Spinal cord (tissue), 10 donors: ENCODE results near the gene ABCB7. TPM values are rescaled to one million over a fixed set of nuclear protein-coding genes. Genes with fewer than 3 reads are reported as not detected.

Experiments
- DNase-seq, 6 donors: peaks; one replicate each; pipeline versions ENCODE4 v3.0.0 to v3.0.0-alpha.2; 2013 to 2015; ENCODE audit warnings: low spot score in 6 of 6, low read depth in 4 of 6
- H3K27ac ChIP-seq: one replicate; pipeline ENCODE4 v1.5.1; 2013; ENCODE audit warnings: low read depth, low read length, control low read depth
- H3K27me3 ChIP-seq: one replicate; pipeline ENCODE4 v1.6.1; 2013; ENCODE audit warnings: low read length; ENCODE audit not compliant: control insufficient read depth, insufficient read depth
- H3K36me3 ChIP-seq: one replicate; pipeline ENCODE4 v1.6.1; 2013; ENCODE audit warnings: low read length; ENCODE audit not compliant: control insufficient read depth, insufficient read depth
- H3K4me1 ChIP-seq: one replicate; pipeline ENCODE4 v1.6.1; 2013; ENCODE audit warnings: low read length; ENCODE audit not compliant: control insufficient read depth, insufficient read depth
- H3K4me3 ChIP-seq: one replicate; pipeline ENCODE4 v1.5.1; 2013; ENCODE audit warnings: low read depth, low read length, control low read depth
- H3K9me3 ChIP-seq: one replicate; pipeline ENCODE4 v1.6.1; 2013; ENCODE audit warnings: low read length; ENCODE audit not compliant: control insufficient read depth, insufficient read depth
- WGBS: methylation state at CpG from one replicate; pipeline ENCODE4 v1.1.5; 2013; ENCODE audit warnings: missing lambda C conversion rate; ENCODE audit not compliant: insufficient coverage; 5-methylcytosine and 5-hydroxymethylcytosine counted together
- polyA plus RNA-seq, 2 donors: library from polyadenylated mRNA; unstranded; fragments of 120-200 nt; gene quantifications; one replicate each; pipeline ENCODE4 v1.2.1, GENCODE V29; 2013; ENCODE audit not compliant: insufficient read length in 2 of 2
- total RNA-seq, 2 donors: library from RNA; depleted of rRNA in 1 of 2; stranded (reverse); fragments of 120-200 nt in 1 of 2; fragments of >200 nt in 1 of 2; gene quantifications; one replicate each; pipeline versions ENCODE4 v1.2.3 to v1.2.4, GENCODE V29; 2013 to 2014
- donor health status: healthy.

The ABCB7 gene
- total and polyA plus RNA-seq, 4 donors: 17.3 to 30.6 (median 22.2) TPM

DNA sequence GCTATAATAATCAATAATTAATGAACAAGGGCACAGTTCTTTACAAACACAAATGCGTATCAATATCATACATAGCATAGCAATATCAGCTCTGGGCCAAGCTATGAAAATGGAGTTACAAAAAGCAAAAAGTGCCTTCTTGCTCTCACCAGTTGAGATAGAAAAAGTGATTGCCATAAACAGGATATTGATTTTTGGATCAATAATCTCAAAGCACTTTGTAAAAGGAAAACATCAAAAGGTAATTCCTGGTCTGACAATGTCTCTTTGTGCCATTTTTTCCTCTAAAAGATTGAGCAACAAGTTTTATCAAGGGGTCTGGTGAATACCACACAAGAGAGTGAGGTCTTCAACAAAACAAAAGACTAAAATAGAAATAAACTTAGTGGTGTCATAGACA is 42.4 kb downstream of the ABCB7 start:
- no CpG with 5 or more reads among the region's 1 CpG for whole genome bisulfite sequencing

DNA sequence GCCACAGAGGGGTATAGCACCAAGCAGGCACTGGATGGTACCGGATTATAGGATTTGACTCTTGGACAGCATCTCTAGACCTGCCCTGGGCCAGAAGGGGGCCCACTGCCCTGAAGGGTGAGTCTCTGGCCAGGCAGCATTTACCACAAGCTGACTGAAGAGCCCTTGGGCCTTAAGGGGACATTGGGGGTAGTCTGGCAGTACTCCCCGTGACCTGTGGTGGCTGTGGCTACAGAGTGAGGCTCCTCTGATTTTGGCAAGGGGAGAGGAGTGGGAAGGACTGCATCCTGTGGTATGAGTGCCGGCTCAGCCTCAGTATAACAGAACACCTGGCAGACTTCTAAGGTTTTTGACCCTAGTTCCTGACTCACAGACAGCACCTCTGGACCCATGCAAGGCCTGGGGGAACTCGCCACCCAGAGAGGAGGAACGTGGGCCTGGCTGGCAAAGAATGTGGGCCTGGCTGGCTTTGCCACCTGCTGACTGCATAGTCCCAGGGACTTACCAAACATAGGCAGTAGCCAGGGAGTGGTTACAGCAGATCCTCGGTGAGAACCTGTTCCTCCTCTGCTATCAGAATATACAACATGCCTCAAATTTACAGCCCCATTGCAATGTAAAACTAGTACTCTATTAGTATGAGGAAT is 48.1 kb downstream of the ABCB7 start:
- WGBS: 63% methylated on average over 5 of the region's 6 CpGs

More for the DNA sequence above, 42.4 kb downstream of the ABCB7 start:
- no peaks in the 10 kb centered on the region for H3K4me1 ChIP-seq
- H3K27ac ChIP-seq: no peak overlapping the region
- no peaks in the 10 kb centered on the region for H3K36me3 ChIP-seq
- no peaks in the 10 kb centered on the region for H3K9me3 ChIP-seq
- no peaks in the 10 kb centered on the region for H3K27me3 ChIP-seq
- H3K4me3 ChIP-seq: no peak overlapping the region
- no peak for DNase-seq

GRCh38 chrX:75106772-75107171 is 49.3 kb downstream of the ABCB7 start:
- Histone ChIP-seq H3K27ac (no peak overlapping the region), H3K4me1 (no peaks in the 10 kb centered on the region), H3K36me3 (peaks cover 5% of the 10 kb centered on the region), H3K27me3 (no peaks in the 10 kb centered on the region), H3K9me3 (no peaks in the 10 kb centered on the region), H3K4me3 (no peak overlapping the region)
- 72% methylated on average over 5 of the region's 10 CpGs for WGBS
- DNase-seq: no peak

More for the DNA sequence above, 48.1 kb downstream of the ABCB7 start:
- Histone ChIP-seq H3K9me3 (no peaks in the 10 kb centered on the region), H3K4me3 (no peak overlapping the region), H3K4me1 (no peaks in the 10 kb centered on the region), H3K27ac (no peak overlapping the region), H3K36me3 (peaks cover 5% of the 10 kb centered on the region), H3K27me3 (no peaks in the 10 kb centered on the region)
- no peak for DNase-seq

- no peak for DNase-seq
- Histone ChIP-seq H3K27ac (no peak overlapping the region), H3K27me3 (no peaks in the 10 kb centered on the region), H3K36me3 (no peaks in the 10 kb centered on the region), H3K9me3 (no peaks in the 10 kb centered on the region), H3K4me3 (no peak overlapping the region), H3K4me1 (no peaks in the 10 kb centered on the region)
- WGBS: no CpG with 5 or more reads among the region's 1 CpG
These were observed 59.8 kb downstream of the ABCB7 start for GRCh38 chrX:75096331-75096730.

GRCh38 chrX:75086731-75087195 is 69.3 kb downstream of the ABCB7 start:
- DNase-seq: peak in 2 of 6 donors; percentile 1 to 10
- 40% methylated on average over 1 of the region's 2 CpGs for WGBS
- Histone ChIP-seq H3K4me1 (no peaks in the 10 kb centered on the region), H3K9me3 (no peaks in the 10 kb centered on the region), H3K27ac (peak overlapping the region; percentile 19), H3K27me3 (no peaks in the 10 kb centered on the region), H3K36me3 (no peaks in the 10 kb centered on the region), H3K4me3 (no peak overlapping the region)

DNA sequence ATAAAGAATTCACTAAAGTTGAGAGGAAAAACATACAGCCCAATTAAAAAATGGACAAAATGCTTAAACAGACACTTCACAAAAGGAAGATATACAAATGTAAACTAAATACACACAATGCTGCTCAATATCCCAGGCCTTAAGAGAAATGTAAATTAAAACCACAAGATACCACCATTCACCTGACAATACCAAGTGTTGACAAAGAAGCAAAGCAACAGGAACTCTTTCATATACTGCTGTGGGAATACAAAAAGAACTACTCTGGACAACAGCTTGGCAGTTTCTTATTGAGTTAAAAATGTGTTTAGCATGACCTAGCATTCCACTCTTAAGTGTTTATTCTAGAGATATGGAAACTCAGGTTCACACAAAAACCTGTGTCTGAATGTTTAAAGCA is 71.3 kb downstream of the ABCB7 start:
- H3K4me1 ChIP-seq: no peaks in the 10 kb centered on the region

DNA sequence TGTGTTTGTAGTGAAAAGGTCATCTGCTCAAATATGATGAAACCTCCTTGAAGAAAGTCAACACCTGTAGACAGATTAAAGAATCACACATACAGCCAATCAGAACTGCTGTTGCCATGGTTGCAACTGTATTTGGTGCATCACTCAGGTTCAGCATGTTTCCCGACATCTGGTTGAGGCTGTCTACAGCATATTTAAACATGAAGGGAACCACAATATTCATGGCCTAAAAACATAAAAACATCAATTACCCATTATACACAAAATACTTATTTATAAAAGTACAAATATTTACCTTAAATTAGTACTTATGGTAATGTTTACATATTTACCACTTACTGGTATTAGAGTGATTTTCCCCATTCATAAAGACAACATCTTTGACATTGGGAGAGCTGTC is 79.7 kb downstream of the ABCB7 start:
- H3K27me3 ChIP-seq: no peaks in the 10 kb centered on the region
- 60% methylated on average over 1 of the region's 1 CpG for WGBS
- no peaks in the 10 kb centered on the region for H3K9me3 ChIP-seq
- peak in 2 of 6 donors; percentile 0 to 27 for DNase-seq
- H3K4me1 ChIP-seq: no peaks in the 10 kb centered on the region
- no peak overlapping the region for H3K4me3 ChIP-seq
- no peak overlapping the region for H3K27ac ChIP-seq
- no peaks in the 10 kb centered on the region for H3K36me3 ChIP-seq

More for the DNA sequence above, 71.3 kb downstream of the ABCB7 start:
- Histone ChIP-seq H3K4me3 (no peak overlapping the region), H3K27me3 (no peaks in the 10 kb centered on the region), H3K27ac (no peak overlapping the region), H3K36me3 (no peaks in the 10 kb centered on the region), H3K9me3 (no peaks in the 10 kb centered on the region)
- DNase-seq: no peak

- no peaks in the 10 kb centered on the region for H3K9me3 ChIP-seq
- H3K27ac ChIP-seq: no peak overlapping the region
- no peaks in the 10 kb centered on the region for H3K4me1 ChIP-seq
- no CpG with 5 or more reads among the region's 1 CpG for WGBS
- no peak for DNase-seq
- no peaks in the 10 kb centered on the region for H3K27me3 ChIP-seq
- H3K4me3 ChIP-seq: no peak overlapping the region
- no peaks in the 10 kb centered on the region for H3K36me3 ChIP-seq
These were observed 81.6 kb downstream of the ABCB7 start for GRCh38 chrX:75074475-75074874.

DNA sequence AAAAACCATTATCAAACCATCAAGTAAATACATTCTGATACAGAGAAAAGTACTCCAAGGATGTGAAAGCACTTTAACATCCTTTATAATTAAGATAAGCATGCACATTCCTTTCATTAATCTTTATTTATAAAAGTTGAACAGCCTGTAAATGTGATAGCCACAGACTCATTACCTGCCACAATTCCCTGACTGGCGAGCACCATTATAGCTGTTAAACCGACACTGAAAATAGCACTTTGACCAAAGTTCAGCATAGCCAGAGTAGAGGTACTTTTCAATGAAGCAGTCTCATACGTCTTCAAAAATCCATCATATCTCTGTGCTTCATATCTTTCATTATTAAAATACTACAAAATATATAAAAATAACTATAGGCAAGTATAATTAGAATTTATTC is 84.7 kb downstream of the ABCB7 start:
- no peaks in the 10 kb centered on the region for H3K36me3 ChIP-seq
- H3K4me3 ChIP-seq: no peak overlapping the region
- no peaks in the 10 kb centered on the region for H3K9me3 ChIP-seq
- no peaks in the 10 kb centered on the region for H3K27me3 ChIP-seq
- no peaks in the 10 kb centered on the region for H3K4me1 ChIP-seq
- 90% methylated on average over 2 of the region's 3 CpGs for WGBS
- H3K27ac ChIP-seq: no peak overlapping the region
- no peak for DNase-seq

- no peaks in the 10 kb centered on the region for H3K36me3 ChIP-seq
- H3K9me3 ChIP-seq: no peaks in the 10 kb centered on the region
- DNase-seq: no peak
- WGBS: no CpG with 5 or more reads among the region's 2 CpGs
- no peak overlapping the region for H3K4me3 ChIP-seq
- no peaks in the 10 kb centered on the region for H3K4me1 ChIP-seq
- no peak overlapping the region for H3K27ac ChIP-seq
- H3K27me3 ChIP-seq: no peaks in the 10 kb centered on the region
These were observed 88.2 kb downstream of the ABCB7 start for GRCh38 chrX:75067931-75068330.
